Tibial nerve (tissue), 4 donors: ENCODE measurements around the gene AFAP1L2.

Experiments used
- CTCF ChIP-seq, 5 experiments: fragments of 200-600 bp in 3 of 5; fragments of 450-650 bp in 2 of 5; sonication (generic) in 3 of 5; IDR thresholded peaks; one replicate each; pipeline ENCODE4 v1.5.1; 2016 to 2019; ENCODE audit warnings: antibody characterized with exemption in 5 of 5, mild to moderate bottlenecking in 3 of 5, moderate library complexity in 2 of 5
- EP300 ChIP-seq, 2 donors: sonication (generic); formaldehyde crosslinking; IDR thresholded peaks; one replicate each; pipeline ENCODE4 v1.6.1; 2017; ENCODE audit warnings: antibody characterized with exemption in 2 of 2, mild to moderate bottlenecking in 1 of 2
- POLR2A ChIP-seq, 2 donors: fragments of 450-650 bp; IDR thresholded peaks; one replicate each; pipeline ENCODE4 v1.6.1; 2017; ENCODE audit warnings: antibody characterized with exemption in 2 of 2, mild to moderate bottlenecking in 2 of 2, moderate library complexity in 2 of 2

- TF ChIP-seq CTCF (IDR thresholded peaks at IDR 0.05) (no peak), POLR2A (IDR thresholded peaks at IDR 0.05) (no peak), EP300 (IDR thresholded peaks at IDR 0.05) (no peak)
Observed at GRCh38 chr10:114453576-114453975, 49.3 kb upstream of the AFAP1L2 start.
